Neuron (in vitro differentiated cells): ENCODE measurements around the gene NR1H3.

Experiments
- H2AFZ ChIP-seq: one replicate; pipeline ENCODE4 v1.6.1; 2013; ENCODE audit warnings: low read depth, mild to moderate bottlenecking, inconsistent platforms, low read length, moderate library complexity
- H3K27me3 ChIP-seq: one replicate; pipeline ENCODE4 v1.6.1; 2013; ENCODE audit warnings: low read length; ENCODE audit not compliant: insufficient read depth
- H3K36me3 ChIP-seq: one replicate; pipeline ENCODE4 v1.6.1; 2013; ENCODE audit warnings: low read length; ENCODE audit not compliant: insufficient read depth
- H3K4me1 ChIP-seq: one replicate; pipeline ENCODE4 v1.6.1; 2013; ENCODE audit warnings: low read length; ENCODE audit not compliant: insufficient read depth
- H3K4me3 ChIP-seq: 2 replicates; pipeline ENCODE4 v1.5.1; 2013; ENCODE audit warnings: mild to moderate bottlenecking, low read length, moderate library complexity
- H3K9me3 ChIP-seq: one replicate; pipeline ENCODE4 v1.6.1; 2013; ENCODE audit warnings: low read length

NR1H3 gene

DNA sequence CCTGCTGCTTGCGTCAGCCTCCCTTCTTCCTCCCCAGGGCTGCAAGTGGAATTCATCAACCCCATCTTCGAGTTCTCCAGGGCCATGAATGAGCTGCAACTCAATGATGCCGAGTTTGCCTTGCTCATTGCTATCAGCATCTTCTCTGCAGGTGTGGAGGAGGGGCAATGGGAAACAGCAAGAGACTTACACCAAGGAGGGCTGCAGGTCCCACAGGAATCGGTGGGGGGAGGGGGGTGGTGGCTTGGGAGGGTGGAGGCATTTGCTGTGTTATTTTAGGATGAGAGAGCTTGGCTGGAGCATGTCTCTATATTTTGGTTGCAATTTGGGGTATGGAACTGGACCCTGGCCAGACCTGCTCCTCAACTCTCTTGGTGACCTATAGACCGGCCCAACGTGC, 10.1 kb downstream of the NR1H3 start:
- peaks cover 30% of the 10 kb centered on the region for H3K4me1 ChIP-seq
- no peak overlapping the region for H2AFZ ChIP-seq
- no peaks in the 10 kb centered on the region for H3K9me3 ChIP-seq
- peak overlapping the region; percentile 76 for H3K4me3 ChIP-seq
- H3K27me3 ChIP-seq: no peaks in the 10 kb centered on the region
- no peaks in the 10 kb centered on the region for H3K36me3 ChIP-seq

DNA sequence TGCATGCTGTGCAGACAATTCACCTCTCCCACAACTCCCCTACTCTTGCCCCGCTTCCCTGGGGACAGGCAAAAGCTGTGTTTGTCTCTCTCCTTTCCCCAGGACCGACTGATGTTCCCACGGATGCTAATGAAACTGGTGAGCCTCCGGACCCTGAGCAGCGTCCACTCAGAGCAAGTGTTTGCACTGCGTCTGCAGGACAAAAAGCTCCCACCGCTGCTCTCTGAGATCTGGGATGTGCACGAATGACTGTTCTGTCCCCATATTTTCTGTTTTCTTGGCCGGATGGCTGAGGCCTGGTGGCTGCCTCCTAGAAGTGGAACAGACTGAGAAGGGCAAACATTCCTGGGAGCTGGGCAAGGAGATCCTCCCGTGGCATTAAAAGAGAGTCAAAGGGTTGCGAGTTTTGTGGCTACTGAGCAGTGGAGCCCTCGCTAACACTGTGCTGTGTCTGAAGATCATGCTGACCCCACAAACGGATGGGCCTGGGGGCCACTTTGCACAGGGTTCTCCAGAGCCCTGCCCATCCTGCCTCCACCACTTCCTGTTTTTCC, 10.7 kb downstream of the NR1H3 start:
- Histone ChIP-seq H3K9me3 (no peaks in the 10 kb centered on the region), H3K4me1 (peaks cover 30% of the 10 kb centered on the region), H2AFZ (peak overlapping the region; percentile 76), H3K27me3 (no peaks in the 10 kb centered on the region), H3K36me3 (no peaks in the 10 kb centered on the region), H3K4me3 (peak overlapping the region; percentile 76)

DNA sequence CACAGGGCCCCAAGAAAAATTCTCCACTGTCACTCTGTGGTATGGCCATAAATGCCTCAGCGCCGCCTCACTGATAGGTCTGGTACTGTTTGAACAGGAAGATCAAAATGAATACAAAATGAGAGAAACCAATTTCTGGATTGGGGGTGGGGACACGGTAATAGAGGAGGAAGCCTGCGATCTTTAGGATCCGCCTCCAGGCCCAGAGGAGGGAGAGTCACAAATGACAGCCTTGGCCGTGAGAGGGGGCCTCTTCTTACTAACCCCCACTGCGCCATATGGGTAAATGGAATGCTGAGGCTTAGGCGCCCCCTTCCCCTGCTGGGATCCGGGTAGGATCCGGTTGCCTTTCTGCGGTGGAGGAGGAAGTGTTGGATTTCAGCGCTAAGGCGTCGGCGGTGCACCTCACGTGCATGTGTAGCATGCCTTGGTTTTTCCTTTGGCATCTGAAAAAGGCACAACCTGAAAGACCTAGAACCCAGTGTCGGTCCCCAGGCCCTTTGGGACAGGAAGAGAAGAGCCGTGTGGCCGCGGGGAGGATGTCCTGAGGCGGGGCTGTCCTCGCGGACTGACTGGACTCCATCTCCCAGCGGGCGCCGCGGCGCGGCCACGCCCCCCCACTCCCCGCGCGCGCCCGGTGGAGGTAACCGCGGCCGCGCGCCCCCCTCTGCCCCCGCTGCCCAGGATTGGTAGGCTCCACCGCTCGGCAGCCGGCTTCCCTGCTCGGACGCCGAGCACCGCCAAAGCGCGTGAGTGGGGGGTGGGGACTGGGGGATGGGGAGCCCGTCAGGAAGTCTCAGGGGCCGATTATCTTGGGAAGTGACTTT, 11.4 kb downstream of the NR1H3 start:
- peak overlapping the region; percentile 76 for H3K4me3 ChIP-seq
- H3K36me3 ChIP-seq: peaks cover 1% of the 10 kb centered on the region
- H3K27me3 ChIP-seq: no peaks in the 10 kb centered on the region
- H3K4me1 ChIP-seq: peaks cover 30% of the 10 kb centered on the region
- H3K9me3 ChIP-seq: no peaks in the 10 kb centered on the region
- H2AFZ ChIP-seq: peak overlapping the region; percentile 76

DNA sequence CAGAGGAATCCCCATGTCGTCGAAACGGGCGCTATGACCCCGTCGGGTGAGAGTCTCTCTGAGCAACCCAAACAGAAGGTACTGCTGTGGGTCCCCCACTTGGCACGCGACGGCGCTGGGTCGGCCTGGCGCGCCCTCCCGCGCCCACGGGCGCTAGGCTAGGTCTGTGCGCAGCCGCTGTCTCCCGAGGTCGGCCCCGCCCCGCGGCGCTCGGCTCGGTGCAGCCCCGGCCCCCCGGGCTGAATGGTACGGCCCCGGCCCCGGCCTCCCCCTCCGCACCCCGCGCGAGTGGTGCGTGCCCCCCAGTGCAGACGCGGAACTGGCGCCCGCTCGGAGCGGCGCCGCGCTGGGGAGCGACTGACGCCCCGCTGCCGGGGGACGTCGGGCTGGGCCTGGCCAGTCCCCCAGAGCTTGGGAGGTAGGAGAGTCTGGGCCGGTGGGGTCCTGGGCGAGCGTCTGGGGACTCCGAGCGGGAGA, 12.1 kb downstream of the NR1H3 start, which contains the start of gene MADD:
Gene MADD, plus strand, starts transcription at position 305 of the 477 bp plus-strand sequence.
- H2AFZ ChIP-seq: peak within 1 kb of the TSS; percentile 76
- H3K4me3 ChIP-seq: peak within 1 kb of the TSS; percentile 76
- H3K9me3 ChIP-seq: no peaks in the 10 kb centered on the region
- peaks cover 30% of the 10 kb centered on the region for H3K4me1 ChIP-seq
- H3K36me3 ChIP-seq: peaks cover 8% of the 10 kb centered on the region
- H3K27me3 ChIP-seq: no peaks in the 10 kb centered on the region

DNA sequence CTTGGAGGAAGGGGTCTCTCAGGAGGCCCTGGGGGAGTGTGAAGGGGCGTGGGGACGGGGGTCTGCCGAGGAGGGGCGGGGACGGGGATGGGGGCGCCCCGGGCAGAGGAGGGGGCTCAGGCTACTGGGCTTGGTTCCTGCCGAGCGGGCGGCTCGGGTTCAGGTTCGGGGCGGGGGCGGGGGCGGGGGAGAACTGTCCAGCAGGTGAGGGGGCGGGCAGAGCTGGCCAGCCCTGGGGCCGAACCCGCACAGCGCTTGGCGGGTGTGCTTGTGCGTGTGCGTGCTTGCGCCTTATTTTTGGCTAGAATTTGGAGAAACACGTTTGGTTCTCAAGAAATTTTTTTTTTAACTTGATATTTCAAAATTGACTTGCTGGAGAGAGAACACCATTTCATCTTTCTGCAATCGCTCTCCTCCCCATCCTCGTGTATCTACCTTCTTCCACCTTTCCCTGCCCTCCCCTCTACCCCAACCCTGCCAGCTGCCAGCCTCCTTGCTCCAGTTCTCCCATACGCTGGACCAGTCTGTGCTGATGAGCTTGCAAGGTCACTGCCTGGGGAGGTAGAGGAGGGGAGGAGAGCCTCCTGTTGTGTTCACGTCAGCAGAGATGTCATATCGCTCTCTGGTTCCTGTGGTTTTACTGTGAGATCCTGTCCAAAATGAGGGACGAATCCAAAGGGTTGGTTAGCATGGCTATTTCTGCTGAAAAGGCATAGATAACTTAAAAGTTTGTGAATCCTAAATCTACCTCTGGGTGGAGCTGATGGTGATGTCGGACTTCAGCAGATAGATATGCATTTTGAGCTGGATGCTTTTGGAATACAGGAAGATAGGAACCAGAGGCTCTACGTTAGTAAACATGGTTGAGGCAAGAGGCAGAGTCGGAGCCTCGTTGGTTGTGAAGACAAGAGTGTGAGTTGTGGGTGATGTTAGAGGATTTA, 12.8 kb downstream of the NR1H3 start:
- no peaks in the 10 kb centered on the region for H3K27me3 ChIP-seq
- no peak overlapping the region for H2AFZ ChIP-seq
- peaks cover 13% of the 10 kb centered on the region for H3K36me3 ChIP-seq
- H3K9me3 ChIP-seq: no peaks in the 10 kb centered on the region
- peaks cover 30% of the 10 kb centered on the region for H3K4me1 ChIP-seq
- H3K4me3 ChIP-seq: peak overlapping the region; percentile 76

- peaks cover 20% of the 10 kb centered on the region for H3K36me3 ChIP-seq
- H3K27me3 ChIP-seq: no peaks in the 10 kb centered on the region
- peak overlapping the region; percentile 76 for H3K4me3 ChIP-seq
- no peak overlapping the region for H2AFZ ChIP-seq
- peaks cover 30% of the 10 kb centered on the region for H3K4me1 ChIP-seq
- no peaks in the 10 kb centered on the region for H3K9me3 ChIP-seq
These were observed 13.5 kb downstream of the NR1H3 start for GRCh38 chr11:47271328-47271727.

GRCh38 chr11:47271961-47272661, 14.3 kb downstream of the NR1H3 start:
- Histone ChIP-seq H3K9me3 (no peaks in the 10 kb centered on the region), H3K4me3 (no peak overlapping the region), H3K36me3 (peaks cover 28% of the 10 kb centered on the region), H3K4me1 (peaks cover 30% of the 10 kb centered on the region), H2AFZ (no peak overlapping the region), H3K27me3 (no peaks in the 10 kb centered on the region)

- Histone ChIP-seq H3K27me3 (no peaks in the 10 kb centered on the region), H3K4me1 (peaks cover 30% of the 10 kb centered on the region), H2AFZ (no peak overlapping the region), H3K9me3 (no peaks in the 10 kb centered on the region), H3K4me3 (no peak overlapping the region), H3K36me3 (peaks cover 32% of the 10 kb centered on the region)
These were observed 14.9 kb downstream of the NR1H3 start for GRCh38 chr11:47272706-47273105.

DNA sequence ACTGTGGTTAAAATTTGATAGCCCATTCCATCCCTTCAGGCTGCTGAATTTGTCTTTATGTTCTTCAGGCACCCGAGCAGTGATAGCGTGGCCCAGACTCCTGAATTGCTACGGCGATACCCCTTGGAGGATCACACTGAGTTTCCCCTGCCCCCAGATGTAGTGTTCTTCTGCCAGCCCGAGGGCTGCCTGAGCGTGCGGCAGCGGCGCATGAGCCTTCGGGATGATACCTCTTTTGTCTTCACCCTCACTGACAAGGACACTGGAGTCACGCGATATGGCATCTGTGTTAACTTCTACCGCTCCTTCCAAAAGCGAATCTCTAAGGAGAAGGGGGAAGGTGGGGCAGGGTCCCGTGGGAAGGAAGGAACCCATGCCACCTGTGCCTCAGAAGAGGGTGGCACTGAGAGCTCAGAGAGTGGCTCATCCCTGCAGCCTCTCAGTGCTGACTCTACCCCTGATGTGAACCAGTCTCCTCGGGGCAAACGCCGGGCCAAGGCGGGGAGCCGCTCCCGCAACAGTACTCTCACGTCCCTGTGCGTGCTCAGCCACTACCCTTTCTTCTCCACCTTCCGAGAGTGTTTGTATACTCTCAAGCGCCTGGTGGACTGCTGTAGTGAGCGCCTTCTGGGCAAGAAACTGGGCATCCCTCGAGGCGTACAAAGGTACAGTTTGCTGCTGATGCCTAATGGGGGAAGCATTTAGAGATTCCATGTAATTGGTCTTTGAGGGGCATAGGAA, 16.9 kb downstream of the NR1H3 start:
- H3K9me3 ChIP-seq: no peaks in the 10 kb centered on the region
- peaks cover 45% of the 10 kb centered on the region for H3K36me3 ChIP-seq
- H3K4me1 ChIP-seq: peaks cover 21% of the 10 kb centered on the region
- no peaks in the 10 kb centered on the region for H3K27me3 ChIP-seq
- no peak overlapping the region for H3K4me3 ChIP-seq
- no peak overlapping the region for H2AFZ ChIP-seq

GRCh38 chr11:47276923-47277322, 19.1 kb downstream of the NR1H3 start:
- H3K4me3 ChIP-seq: no peak overlapping the region
- H3K4me1 ChIP-seq: peaks cover 8% of the 10 kb centered on the region
- no peaks in the 10 kb centered on the region for H3K27me3 ChIP-seq
- no peaks in the 10 kb centered on the region for H3K9me3 ChIP-seq
- peaks cover 63% of the 10 kb centered on the region for H3K36me3 ChIP-seq
- no peak overlapping the region for H2AFZ ChIP-seq

DNA sequence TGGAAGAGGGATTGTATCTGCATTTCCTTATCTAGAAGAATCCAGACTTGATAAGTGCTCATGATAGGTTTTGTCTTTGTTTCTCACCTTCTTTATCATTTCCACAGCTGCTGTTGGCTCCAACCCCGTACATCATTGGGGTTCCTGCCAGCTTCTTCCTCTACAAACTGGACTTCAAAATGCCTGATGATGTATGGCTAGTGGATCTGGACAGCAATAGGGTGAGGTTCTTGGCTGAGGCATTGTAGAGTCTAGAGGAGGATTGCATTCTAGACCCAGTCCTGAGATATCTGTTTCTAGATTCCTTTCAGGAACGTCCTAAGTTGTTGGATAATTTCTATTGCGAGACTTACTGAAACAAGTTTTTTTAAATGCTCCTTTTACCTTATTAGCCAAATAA, 20.3 kb downstream of the NR1H3 start:
- H3K36me3 ChIP-seq: peaks cover 72% of the 10 kb centered on the region

GRCh38 chr11:47278769-47279168, 21.0 kb downstream of the NR1H3 start:
- Histone ChIP-seq H3K4me1 (no peaks in the 10 kb centered on the region), H3K27me3 (no peaks in the 10 kb centered on the region), H3K9me3 (no peaks in the 10 kb centered on the region), H3K4me3 (no peak overlapping the region), H2AFZ (no peak overlapping the region), H3K36me3 (peaks cover 74% of the 10 kb centered on the region)

More for the DNA sequence above, 20.3 kb downstream of the NR1H3 start:
- no peak overlapping the region for H2AFZ ChIP-seq
- H3K9me3 ChIP-seq: no peaks in the 10 kb centered on the region
- H3K4me3 ChIP-seq: no peak overlapping the region
- H3K27me3 ChIP-seq: no peaks in the 10 kb centered on the region
- no peaks in the 10 kb centered on the region for H3K4me1 ChIP-seq
